HAP-1 (cell line): ENCODE results near the gene P2RY14.
A peak's percentile ranks its signal among the peaks of the same experiment; 100 is the strongest.

Experiments used
- DNase-seq, 2 experiments: peaks; one replicate each; pipeline ENCODE4 v3.0.0-alpha.2; 2016 to 2020; ENCODE audit warnings: low spot score in 2 of 2
- H3K27me3 ChIP-seq: fragments of 250-450 bp; sonication (Bioruptor Pico); 2 replicates; pipeline ENCODE4 v1.5.1; 2020; ENCODE audit warnings: low read depth, mild to moderate bottlenecking, moderate library complexity
- H3K36me3 ChIP-seq: fragments of 250-450 bp; sonication (Bioruptor Pico); replicated peaks from 2 replicates; pipeline ENCODE4 v1.5.1; 2020; ENCODE audit warnings: mild to moderate bottlenecking
- H3K4me1 ChIP-seq: fragments of 250-450 bp; sonication (Bioruptor Pico); 2 replicates; pipeline ENCODE4 v1.5.1; 2020; ENCODE audit warnings: mild to moderate bottlenecking
- H3K4me3 ChIP-seq: fragments of 250-450 bp; sonication (Bioruptor Pico); 2 replicates; pipeline ENCODE4 v1.5.1; 2020; ENCODE audit warnings: mild to moderate bottlenecking, moderate library complexity
- H3K9me3 ChIP-seq: fragments of 250-450 bp; sonication (Bioruptor Pico); 2 replicates; pipeline ENCODE4 v1.5.1; 2020; ENCODE audit warnings: mild to moderate bottlenecking, moderate library complexity
- in situ Hi-C: fragments of 300-500 bp; cut with MboI; formaldehyde crosslinking; loops from 3 replicates; pipeline ENCODE4 v1.14.3; 2020; ENCODE audit warnings: low sequenced_read_pairs, inconsistent platforms, mixed read lengths

The P2RY14 gene

DNA sequence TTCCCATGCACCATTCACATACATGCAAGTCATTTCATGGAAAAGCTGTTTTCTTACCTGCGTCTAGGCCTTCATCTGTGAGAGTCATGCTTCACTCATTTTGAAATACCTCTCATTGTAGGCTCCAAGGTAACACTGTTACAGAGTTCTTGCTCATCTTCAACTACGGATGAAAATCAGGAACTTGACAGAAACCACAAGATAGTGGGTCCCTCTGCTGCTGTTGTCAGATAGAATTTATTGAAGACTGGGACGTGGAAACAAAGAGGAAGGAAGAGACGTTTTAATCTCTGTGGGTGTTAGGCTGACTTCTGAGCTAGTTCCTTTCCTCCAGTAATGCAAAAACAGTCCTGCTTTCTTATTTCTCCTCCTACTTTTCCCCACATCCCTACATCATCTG, at the start of gene P2RY14:
Gene P2RY14 (minus strand): TSS at position 313 of the 400 bp plus-strand sequence. CDS start 64,226 bp downstream, outside the sequence.
- H3K4me1 ChIP-seq = no peaks in the 10 kb centered on the region
- DNase-seq = no peak
- in situ Hi-C loops = loop anchor here (5.0 kb wide), 2 partner anchors 51 to 106 kb away; no protein-coding TSS in a partner anchor
- no peak within 1 kb of the TSS for H3K4me3 ChIP-seq
- no peaks in the 10 kb centered on the region for H3K9me3 ChIP-seq
- H3K27me3 ChIP-seq = no peaks in the 10 kb centered on the region
- no peaks in the 10 kb centered on the region for H3K36me3 ChIP-seq

DNA sequence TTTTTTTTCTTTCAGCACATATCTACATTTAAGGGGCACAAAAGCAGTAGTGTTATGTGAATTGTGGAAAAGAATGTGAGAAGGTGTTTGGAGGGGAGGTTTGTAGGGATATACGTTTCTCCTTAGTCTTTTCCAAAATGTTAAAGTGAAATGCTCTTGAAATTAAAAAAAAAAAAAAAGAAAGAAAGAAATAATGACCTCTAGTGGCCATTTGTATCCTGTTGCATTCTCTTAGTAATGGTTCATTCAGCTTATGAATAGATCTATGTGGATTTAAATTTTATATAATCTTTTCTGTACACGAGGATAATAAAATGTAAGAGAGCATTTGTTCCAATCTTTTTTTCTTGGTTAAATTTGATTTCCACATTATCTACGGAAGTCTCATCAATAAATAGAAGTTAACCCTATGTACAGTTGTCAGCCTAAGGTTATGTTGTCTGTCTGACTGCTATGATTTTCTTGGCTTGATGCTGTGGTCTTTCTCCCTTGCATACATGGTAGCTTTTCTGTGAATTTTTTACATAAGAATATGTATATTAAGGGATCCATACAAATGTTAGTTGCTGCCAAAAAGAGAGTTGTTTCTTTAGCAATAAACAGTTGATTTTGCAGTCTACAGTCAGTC, 49.3 kb upstream of the P2RY14 start:
- DNase-seq = peak in 1 of 2 experiments; percentile 23
- in situ Hi-C loops = no loop called here
- 0 out of 2 replicates have a peak, but pooled peaks cover 2% of the 10 kb centered on the region for H3K4me1 ChIP-seq
- H3K4me3 ChIP-seq = no peak overlapping the region
- H3K9me3 ChIP-seq = no peaks in the 10 kb centered on the region
- no peaks in the 10 kb centered on the region for H3K36me3 ChIP-seq
- H3K27me3 ChIP-seq = no peaks in the 10 kb centered on the region

DNA sequence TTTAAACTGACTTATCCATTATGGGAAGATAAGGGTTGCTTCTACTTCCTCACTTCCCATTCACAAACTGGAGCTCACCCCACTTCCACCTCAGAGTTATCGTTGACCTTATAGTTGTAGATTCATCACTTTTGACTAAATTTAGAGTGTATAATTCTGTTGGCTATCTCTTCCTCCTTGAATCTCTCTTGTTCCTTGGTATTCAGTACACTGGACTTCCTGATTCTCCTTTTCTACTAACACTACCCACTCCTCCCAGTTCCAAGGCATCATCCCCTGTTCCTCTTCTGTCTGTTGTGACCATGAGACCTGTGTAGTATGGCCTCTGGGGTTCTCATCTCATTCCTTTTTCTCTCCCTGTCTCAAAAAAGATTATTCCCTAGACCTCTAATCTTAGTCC, 44.2 kb upstream of the P2RY14 start:
- in situ Hi-C loops = no loop called here
- H3K27me3 ChIP-seq = no peaks in the 10 kb centered on the region
- no peaks in the 10 kb centered on the region for H3K36me3 ChIP-seq
- no peak for DNase-seq
- H3K4me3 ChIP-seq = no peak overlapping the region
- no peaks in the 10 kb centered on the region for H3K9me3 ChIP-seq
- H3K4me1 ChIP-seq = no peaks in the 10 kb centered on the region; the same call in 1 of the 2 replicates

DNA sequence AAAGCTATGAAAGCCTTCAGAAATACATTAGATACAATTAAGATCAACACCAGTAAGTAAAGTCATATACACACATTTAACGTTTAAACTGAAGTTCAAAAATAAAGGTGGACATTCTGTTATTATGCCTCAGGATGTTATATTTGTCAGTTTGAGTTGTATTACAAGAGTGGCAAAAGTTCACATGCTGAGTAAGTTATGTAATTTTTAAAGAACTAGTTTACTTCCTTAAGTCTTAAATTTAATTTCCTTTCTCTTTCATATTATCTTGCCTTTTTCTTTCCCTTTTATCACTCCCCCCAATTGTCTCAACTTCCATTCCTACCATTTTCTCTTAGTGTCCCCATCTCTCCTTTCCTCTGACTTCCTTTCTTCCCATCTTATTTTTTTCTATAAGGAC, 43.2 kb upstream of the P2RY14 start:
- no peak for DNase-seq
- no peak overlapping the region for H3K4me3 ChIP-seq
- H3K9me3 ChIP-seq = no peaks in the 10 kb centered on the region
- no peaks in the 10 kb centered on the region for H3K27me3 ChIP-seq
- H3K36me3 ChIP-seq = no peaks in the 10 kb centered on the region
- in situ Hi-C loops = no loop called here
- no peaks in the 10 kb centered on the region; the same call in 1 of the 2 replicates for H3K4me1 ChIP-seq

DNA sequence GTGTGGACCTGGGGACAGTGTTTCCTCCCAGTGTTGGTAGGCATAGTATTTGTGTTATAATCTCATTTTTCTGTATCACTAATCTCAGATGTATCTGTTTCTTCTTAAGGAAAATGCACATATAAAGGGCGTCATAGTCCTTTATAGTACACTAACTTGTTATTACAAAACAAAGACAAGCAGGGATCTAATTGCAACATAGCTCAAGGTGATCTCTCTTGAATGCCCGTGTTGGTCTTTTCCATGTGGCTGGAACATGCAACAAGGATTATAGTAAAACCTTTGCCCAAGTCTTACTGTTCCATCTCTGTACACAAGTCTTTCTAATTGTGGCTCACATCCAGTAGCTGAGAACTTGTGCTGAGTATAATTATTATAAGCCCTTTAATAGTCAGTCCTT, 41.8 kb upstream of the P2RY14 start:
- H3K4me1 ChIP-seq = no peaks in the 10 kb centered on the region; the same call in 1 of the 2 replicates
- in situ Hi-C loops = no loop called here

DNA sequence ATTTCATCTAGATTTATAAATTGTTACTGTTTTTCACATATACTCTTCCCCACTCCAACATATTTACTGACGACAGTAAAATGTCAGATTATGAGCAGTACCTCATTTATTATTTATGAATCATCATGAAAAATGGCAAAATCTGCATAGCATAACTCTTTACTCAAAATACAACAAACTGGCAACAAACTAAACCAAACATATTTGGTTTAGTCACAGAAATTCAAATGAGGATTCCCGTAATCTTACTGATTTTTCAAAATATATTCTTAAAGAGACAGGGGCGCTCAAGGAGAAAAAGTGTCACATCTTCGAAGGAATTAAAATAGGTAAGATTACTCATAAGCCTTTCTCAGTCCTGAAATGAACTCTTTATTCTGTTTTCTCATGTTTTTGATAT, 41.3 kb upstream of the P2RY14 start:
- Histone ChIP-seq H3K4me1 (no peaks in the 10 kb centered on the region; the same call in 1 of the 2 replicates), H3K9me3 (no peaks in the 10 kb centered on the region), H3K36me3 (no peaks in the 10 kb centered on the region), H3K4me3 (no peak overlapping the region), H3K27me3 (no peaks in the 10 kb centered on the region)
- DNase-seq = no peak
- in situ Hi-C loops = no loop called here

More for the DNA sequence above, 41.8 kb upstream of the P2RY14 start:
- Histone ChIP-seq H3K27me3 (no peaks in the 10 kb centered on the region), H3K9me3 (no peaks in the 10 kb centered on the region), H3K4me3 (no peak overlapping the region), H3K36me3 (no peaks in the 10 kb centered on the region)
- no peak for DNase-seq

DNA sequence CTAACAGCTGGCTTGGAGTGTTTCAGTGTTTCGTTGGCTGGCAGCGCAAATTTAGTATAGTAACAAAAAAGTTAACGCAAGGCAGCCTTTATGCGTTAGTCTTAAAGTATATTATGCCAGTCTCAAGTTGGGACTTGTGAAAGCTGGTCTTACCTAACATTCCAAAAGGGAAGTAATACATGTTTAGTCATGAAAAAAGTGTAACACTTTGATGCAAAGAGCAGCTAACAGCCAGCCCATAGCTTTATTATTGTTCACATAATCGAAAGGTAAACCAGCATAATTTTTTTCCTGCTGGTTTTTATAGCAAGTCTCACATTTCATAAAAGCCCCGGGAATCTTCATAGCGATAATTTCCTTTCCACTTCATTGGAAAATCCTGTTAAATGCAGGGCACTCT, 40.6 kb upstream of the P2RY14 start:
- no peaks in the 10 kb centered on the region for H3K9me3 ChIP-seq
- H3K4me3 ChIP-seq = no peak overlapping the region

DNA sequence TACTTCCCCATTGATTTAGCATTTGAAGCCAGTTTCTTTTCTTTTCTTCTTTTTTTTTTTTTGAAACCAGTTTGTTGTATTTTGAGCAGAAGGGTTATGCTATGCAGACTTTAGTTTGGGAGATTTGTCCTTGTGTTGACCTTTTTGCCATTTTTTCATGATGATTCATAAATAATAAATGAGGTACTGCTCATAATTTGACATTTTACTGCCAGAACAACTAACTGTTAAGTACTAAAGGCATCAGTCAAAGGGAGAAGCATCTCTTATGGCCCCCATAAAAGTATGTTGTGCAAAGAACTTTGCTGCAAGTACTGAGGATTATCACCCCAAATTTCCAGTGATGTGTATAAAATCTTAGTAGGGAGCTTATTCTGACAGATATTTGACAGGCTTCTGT, 40.0 kb upstream of the P2RY14 start:
- DNase-seq = no peak
- Histone ChIP-seq H3K4me1 (no peaks in the 10 kb centered on the region; the same call in 1 of the 2 replicates), H3K27me3 (no peaks in the 10 kb centered on the region), H3K36me3 (no peaks in the 10 kb centered on the region), H3K9me3 (no peaks in the 10 kb centered on the region), H3K4me3 (no peak overlapping the region)
- in situ Hi-C loops = no loop called here

More for the DNA sequence above, 40.6 kb upstream of the P2RY14 start:
- no peak for DNase-seq
- no peaks in the 10 kb centered on the region; the same call in 1 of the 2 replicates for H3K4me1 ChIP-seq
- H3K27me3 ChIP-seq = no peaks in the 10 kb centered on the region
- in situ Hi-C loops = no loop called here
- no peaks in the 10 kb centered on the region for H3K36me3 ChIP-seq

DNA sequence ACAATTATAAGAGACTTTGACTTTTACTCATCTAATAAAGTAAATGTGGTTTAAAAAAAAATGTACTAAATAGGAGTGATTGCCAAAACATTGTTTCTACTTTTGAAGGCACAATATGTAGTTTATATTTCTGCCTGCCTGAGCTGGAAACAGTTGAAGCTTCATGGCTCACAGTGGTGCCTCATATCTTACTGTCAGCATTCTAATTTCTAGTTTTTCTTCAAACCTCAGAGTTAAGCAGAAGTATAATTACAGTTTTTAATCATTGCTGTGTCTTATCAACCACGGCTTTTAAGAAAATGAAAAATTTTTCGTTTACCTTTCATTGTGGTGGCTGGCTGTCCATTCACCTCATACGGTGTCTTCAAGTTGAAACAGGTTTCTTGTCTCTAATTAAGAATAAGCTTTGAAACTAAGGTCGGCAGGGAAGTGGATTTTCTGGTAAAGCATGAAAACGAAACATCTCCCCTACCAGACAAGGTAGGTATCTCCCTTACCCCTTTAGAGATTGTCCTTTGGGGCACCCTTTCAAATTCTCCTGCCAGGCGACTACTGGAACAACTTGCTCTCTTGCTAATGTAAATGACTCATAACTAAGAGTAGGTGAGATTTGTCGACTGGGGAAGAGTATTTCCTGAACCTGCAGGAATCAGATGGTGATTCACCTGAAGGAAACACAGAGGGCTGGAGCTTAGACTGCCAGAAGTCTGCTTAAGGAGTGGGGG, 38.1 kb upstream of the P2RY14 start, which contains the start of gene GPR87:
Gene GPR87 (minus strand): TSS at position 554 of the 725 bp plus-strand sequence. CDS start 16,720 bp downstream, outside the sequence.
- no peaks in the 10 kb centered on the region for H3K36me3 ChIP-seq
- no peaks in the 10 kb centered on the region for H3K9me3 ChIP-seq
- no peak within 1 kb of the TSS for H3K4me3 ChIP-seq
- no peak for DNase-seq
- no peaks in the 10 kb centered on the region; the same call in 1 of the 2 replicates for H3K4me1 ChIP-seq
- in situ Hi-C loops = no loop called here
- H3K27me3 ChIP-seq = no peaks in the 10 kb centered on the region

DNA sequence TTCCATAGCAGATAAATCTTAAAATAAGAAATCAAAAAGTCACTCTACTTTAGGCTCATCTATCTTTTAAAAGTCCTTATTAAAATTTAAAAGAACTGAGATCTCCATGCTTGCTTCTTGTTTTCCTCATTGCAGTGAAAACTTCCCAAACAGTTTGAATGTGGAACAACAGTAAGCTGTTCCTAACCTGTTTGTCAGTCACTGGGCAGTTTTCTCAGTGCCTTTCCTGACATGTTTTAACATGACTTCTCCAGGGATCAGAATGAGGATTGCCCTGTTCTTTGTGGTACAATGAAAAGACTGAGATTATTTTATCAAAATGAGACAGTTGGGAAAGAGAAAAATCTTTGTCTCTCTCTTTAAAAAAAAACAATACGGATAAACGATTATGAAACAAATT, 37.5 kb upstream of the P2RY14 start:
- Histone ChIP-seq H3K4me1 (no peaks in the 10 kb centered on the region; the same call in 1 of the 2 replicates), H3K27me3 (no peaks in the 10 kb centered on the region), H3K4me3 (no peak overlapping the region), H3K9me3 (no peaks in the 10 kb centered on the region), H3K36me3 (no peaks in the 10 kb centered on the region)
- in situ Hi-C loops = no loop called here
- DNase-seq = no peak

DNA sequence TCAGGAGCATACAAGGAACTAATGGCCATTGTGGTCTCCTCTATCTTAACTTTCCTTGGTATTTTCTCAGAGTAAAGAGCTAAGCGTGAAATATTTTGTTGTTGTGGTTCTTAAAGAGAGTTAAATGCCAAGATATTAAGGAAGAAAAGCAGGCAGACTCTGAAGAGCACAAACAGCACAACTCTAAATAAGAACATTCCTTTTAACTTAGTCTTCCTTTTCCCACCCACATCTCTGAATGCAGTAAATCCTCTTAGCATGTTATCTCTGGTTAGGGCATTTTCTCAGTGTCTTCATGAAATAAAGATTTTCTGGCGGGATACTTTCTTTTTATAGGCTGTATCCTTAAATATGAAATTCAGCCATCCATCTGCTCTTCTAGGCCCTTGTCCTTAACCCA, 36.8 kb upstream of the P2RY14 start:
- Histone ChIP-seq H3K27me3 (no peaks in the 10 kb centered on the region), H3K4me1 (no peaks in the 10 kb centered on the region; the same call in 1 of the 2 replicates), H3K4me3 (no peak overlapping the region), H3K36me3 (no peaks in the 10 kb centered on the region), H3K9me3 (no peaks in the 10 kb centered on the region)
- DNase-seq = no peak
- in situ Hi-C loops = no loop called here

DNA sequence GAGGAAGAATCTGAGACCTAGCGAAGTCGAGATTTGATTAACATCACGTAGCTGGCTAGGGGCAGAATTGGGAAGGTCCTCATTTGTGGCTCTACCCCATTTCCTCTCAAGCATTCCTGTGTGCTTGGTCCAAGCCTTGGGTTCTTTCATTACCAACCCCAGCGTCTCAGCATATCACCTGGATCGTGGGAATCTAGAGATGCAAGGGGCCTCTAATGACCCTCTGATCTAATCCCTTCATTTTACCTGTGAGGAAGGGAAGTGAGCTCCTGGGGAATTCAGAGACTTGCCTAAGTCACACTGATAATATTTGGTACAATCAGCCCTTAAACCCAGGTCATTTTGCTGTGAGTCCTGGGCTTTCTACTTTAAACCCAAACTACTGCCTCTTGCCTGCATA, 36.3 kb upstream of the P2RY14 start:
- Histone ChIP-seq H3K9me3 (no peaks in the 10 kb centered on the region), H3K4me3 (no peak overlapping the region), H3K36me3 (no peaks in the 10 kb centered on the region), H3K27me3 (no peaks in the 10 kb centered on the region), H3K4me1 (no peaks in the 10 kb centered on the region; the same call in 1 of the 2 replicates)
- DNase-seq = no peak
- in situ Hi-C loops = no loop called here

DNA sequence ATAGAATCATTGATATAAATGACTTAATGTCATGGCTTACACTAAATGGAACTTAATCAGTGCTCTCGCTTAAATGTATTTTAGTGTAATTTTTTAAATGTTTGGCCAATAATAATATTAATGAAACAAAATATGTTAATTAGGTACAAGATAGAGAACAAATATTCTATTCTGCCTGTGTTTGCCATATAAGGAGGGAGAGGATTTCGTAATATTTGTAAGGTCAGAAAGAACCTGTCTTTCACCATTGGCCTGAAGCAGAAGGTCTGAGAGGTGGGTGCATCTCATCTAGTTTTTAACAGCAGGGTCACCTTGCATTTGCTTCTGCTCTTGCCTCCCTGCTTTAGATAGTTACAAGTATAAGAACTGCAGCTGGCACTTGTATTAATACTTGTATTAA, 35.8 kb upstream of the P2RY14 start:
- Histone ChIP-seq H3K9me3 (no peaks in the 10 kb centered on the region), H3K4me1 (no peaks in the 10 kb centered on the region; the same call in 1 of the 2 replicates), H3K4me3 (no peak overlapping the region), H3K36me3 (no peaks in the 10 kb centered on the region), H3K27me3 (no peaks in the 10 kb centered on the region)
- DNase-seq = no peak
- in situ Hi-C loops = no loop called here

DNA sequence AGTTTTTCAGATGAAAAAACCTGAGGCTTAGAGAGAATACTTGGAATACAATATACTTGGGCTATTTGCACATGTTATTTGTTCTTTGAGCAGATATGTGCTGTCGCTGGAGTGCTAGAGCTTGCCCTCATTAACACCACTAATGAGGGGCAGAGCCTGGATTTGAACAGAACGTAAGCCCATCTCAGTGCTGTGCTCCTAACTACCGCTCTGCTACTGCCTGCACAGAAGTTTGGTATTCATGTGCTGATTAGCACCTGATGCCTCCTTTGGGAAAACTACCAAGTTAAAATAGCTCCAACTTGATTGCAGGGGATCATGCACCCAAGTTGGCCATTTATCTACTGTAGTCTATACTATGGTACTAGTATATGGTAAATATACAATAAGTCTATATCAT, 34.6 kb upstream of the P2RY14 start:
- no peaks in the 10 kb centered on the region for H3K27me3 ChIP-seq
- no peak overlapping the region for H3K4me3 ChIP-seq
- H3K36me3 ChIP-seq = no peaks in the 10 kb centered on the region
- no peaks in the 10 kb centered on the region for H3K9me3 ChIP-seq
- in situ Hi-C loops = no loop called here
- DNase-seq = no peak
- no peaks in the 10 kb centered on the region; the same call in 1 of the 2 replicates for H3K4me1 ChIP-seq
